ENCODE measurements around the gene NPC1. TPM values are rescaled to one million over a fixed set of nuclear protein-coding genes. Genes with fewer than 3 reads are reported as not detected.

Gene NPC1
- polyA plus RNA-seq, 1 donor (not counting 4 experiments of a cell fraction or from before 2014, with no cell fraction given) = 49.9 TPM

- TF ChIP-seq CTCF (optimal IDR thresholded peaks at IDR 0.05 in 1 of 3, IDR thresholded peaks at IDR 0.05 in 1 of 3, conservative IDR thresholded peaks at IDR 0.05 in 1 of 3; ENCODE audit: extremely low read depth in 1 of 3, insufficient read depth in 2 of 3, low read length in 3 of 3) (no peak), EZH2 (IDR thresholded peaks at IDR 0.05; ENCODE audit: low read length) (no peak)
- Histone ChIP-seq H3K9me1 (ENCODE audit: control insufficient read depth, extremely low read depth, insufficient read depth, low read length) (no peaks in the 10 kb centered on the region), H4K20me1 (ENCODE audit: control insufficient read depth, extremely low read depth, insufficient read depth, low read length) (no peaks in the 10 kb centered on the region), H3K4me2 (ENCODE audit: control insufficient read depth, extremely low read depth, insufficient read depth, low read depth, low read length) (no peak overlapping the region), H3K9me3 (ENCODE audit: control insufficient read depth, low read depth, low read length) (no peaks in the 10 kb centered on the region), H3K27me3 (ENCODE audit: control insufficient read depth, extremely low read depth, insufficient read depth, low read length) (peaks cover 19% of the 10 kb centered on the region), H3K4me1 (ENCODE audit: control insufficient read depth, extremely low read depth, insufficient read depth, low read length) (peaks cover 10% of the 10 kb centered on the region), H3K4me3 (ENCODE audit: control insufficient read depth in 2 of 3, extremely low read depth in 1 of 3, insufficient read depth in 2 of 3, low read depth in 1 of 3, low read length in 3 of 3) (no peak overlapping the region), H2AFZ (ENCODE audit: control insufficient read depth, low read length) (no peak overlapping the region), H3K27ac (ENCODE audit: control insufficient read depth, insufficient read depth, low read length) (no peak overlapping the region), H3K36me3 (ENCODE audit: control insufficient read depth in 2 of 2, extremely low read depth in 1 of 2, insufficient read depth in 2 of 2, low read length in 2 of 2) (no peaks in the 10 kb centered on the region), H3K9ac (ENCODE audit: control insufficient read depth, extremely low read depth, insufficient read depth, low read length) (no peak overlapping the region), H3K79me2 (ENCODE audit: control insufficient read depth, insufficient read depth, low read length) (no peaks in the 10 kb centered on the region)
- no peak for DNase-seq (ENCODE audit: low read depth, low spot score)
- dilution Hi-C loops (cut with MboI; ENCODE audit: extremely low pct_ligation_motif_present, low sequenced_read_pairs) = no loop called here
- FAIRE-seq = no peak
These were observed 31.2 kb upstream of the NPC1 start for GRCh38 chr18:23617412-23618014.

- FAIRE-seq (no peak), DNase-seq (ENCODE audit: low read depth, low spot score) (no peak)
- H3K4me1 ChIP-seq (ENCODE audit: control insufficient read depth, extremely low read depth, insufficient read depth, low read length) = peaks cover 10% of the 10 kb centered on the region
- no peak overlapping the region for H3K4me2 ChIP-seq (ENCODE audit: control insufficient read depth, extremely low read depth, insufficient read depth, low read depth, low read length)
- H3K4me3 ChIP-seq (ENCODE audit: control insufficient read depth in 2 of 3, extremely low read depth in 1 of 3, insufficient read depth in 2 of 3, low read depth in 1 of 3, low read length in 3 of 3) = no peak overlapping the region
- dilution Hi-C loops (cut with MboI; ENCODE audit: extremely low pct_ligation_motif_present, low sequenced_read_pairs) = no loop called here
- no peaks in the 10 kb centered on the region for H3K79me2 ChIP-seq (ENCODE audit: control insufficient read depth, insufficient read depth, low read length)
- H3K9me3 ChIP-seq (ENCODE audit: control insufficient read depth, low read depth, low read length) = no peaks in the 10 kb centered on the region
- no peak overlapping the region for H3K27ac ChIP-seq (ENCODE audit: control insufficient read depth, insufficient read depth, low read length)
- H3K9me1 ChIP-seq (ENCODE audit: control insufficient read depth, extremely low read depth, insufficient read depth, low read length) = no peaks in the 10 kb centered on the region
- no peaks in the 10 kb centered on the region for H3K36me3 ChIP-seq (ENCODE audit: control insufficient read depth in 2 of 2, extremely low read depth in 1 of 2, insufficient read depth in 2 of 2, low read length in 2 of 2)
- no peak overlapping the region for H2AFZ ChIP-seq (ENCODE audit: control insufficient read depth, low read length)
- peaks cover 19% of the 10 kb centered on the region for H3K27me3 ChIP-seq (ENCODE audit: control insufficient read depth, extremely low read depth, insufficient read depth, low read length)
- H3K9ac ChIP-seq (ENCODE audit: control insufficient read depth, extremely low read depth, insufficient read depth, low read length) = no peak overlapping the region
- no peaks in the 10 kb centered on the region for H4K20me1 ChIP-seq (ENCODE audit: control insufficient read depth, extremely low read depth, insufficient read depth, low read length)
- TF ChIP-seq CTCF (optimal IDR thresholded peaks at IDR 0.05 in 1 of 3, IDR thresholded peaks at IDR 0.05 in 1 of 3, conservative IDR thresholded peaks at IDR 0.05 in 1 of 3; ENCODE audit: extremely low read depth in 1 of 3, insufficient read depth in 2 of 3, low read length in 3 of 3) (no peak), EZH2 (IDR thresholded peaks at IDR 0.05; ENCODE audit: low read length) (no peak)
These were observed 30.0 kb upstream of the NPC1 start for GRCh38 chr18:23616258-23616657.
